Fibroblast of skin of right biceps (primary cell): ENCODE results near the gene RAB15.
A peak's percentile ranks its signal among the peaks of the same experiment; 100 is the strongest.

Source experiments
- DNase-seq: peaks from one replicate; pipeline ENCODE4 v3.0.0-alpha.2; 2013

RAB15 gene

DNA sequence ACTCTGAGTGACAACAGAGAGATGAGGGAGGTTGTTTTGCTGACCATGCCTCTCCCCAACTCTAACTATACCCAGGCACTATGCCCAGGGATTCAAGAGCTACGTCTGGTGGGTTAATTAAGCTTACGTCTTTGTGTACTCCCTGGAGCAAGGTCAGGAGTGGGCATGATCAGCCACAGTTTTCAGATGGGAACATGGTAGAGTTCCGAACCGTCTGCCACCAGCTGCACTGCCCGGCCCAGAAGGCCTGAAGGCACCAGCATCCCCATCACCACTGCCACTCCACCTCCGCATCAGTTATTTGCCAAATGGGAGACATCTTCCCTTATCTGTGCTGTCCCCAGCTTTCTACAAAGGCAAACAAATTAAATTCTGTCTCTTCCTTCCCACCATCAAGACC lies 18.5 kb downstream of the RAB15 start:
- no peak for DNase-seq

DNA sequence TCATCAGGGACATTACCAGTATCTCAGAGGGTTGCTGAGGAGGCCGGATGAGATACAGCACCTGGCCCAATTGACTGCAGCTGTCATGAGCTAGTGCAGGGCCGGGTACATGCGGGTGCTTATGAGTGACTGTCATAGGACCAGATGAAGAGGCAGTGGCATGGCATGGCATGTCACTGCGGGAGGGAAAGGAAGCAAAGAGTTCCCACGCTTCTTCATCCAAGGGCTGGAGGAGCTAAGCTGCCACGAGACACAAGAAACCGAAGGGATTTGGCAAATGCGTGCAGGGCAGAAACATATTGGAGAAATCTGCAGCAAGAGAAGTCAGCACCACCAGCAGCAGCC lies 18.9 kb downstream of the RAB15 start:
- DNase-seq = no peak

DNA sequence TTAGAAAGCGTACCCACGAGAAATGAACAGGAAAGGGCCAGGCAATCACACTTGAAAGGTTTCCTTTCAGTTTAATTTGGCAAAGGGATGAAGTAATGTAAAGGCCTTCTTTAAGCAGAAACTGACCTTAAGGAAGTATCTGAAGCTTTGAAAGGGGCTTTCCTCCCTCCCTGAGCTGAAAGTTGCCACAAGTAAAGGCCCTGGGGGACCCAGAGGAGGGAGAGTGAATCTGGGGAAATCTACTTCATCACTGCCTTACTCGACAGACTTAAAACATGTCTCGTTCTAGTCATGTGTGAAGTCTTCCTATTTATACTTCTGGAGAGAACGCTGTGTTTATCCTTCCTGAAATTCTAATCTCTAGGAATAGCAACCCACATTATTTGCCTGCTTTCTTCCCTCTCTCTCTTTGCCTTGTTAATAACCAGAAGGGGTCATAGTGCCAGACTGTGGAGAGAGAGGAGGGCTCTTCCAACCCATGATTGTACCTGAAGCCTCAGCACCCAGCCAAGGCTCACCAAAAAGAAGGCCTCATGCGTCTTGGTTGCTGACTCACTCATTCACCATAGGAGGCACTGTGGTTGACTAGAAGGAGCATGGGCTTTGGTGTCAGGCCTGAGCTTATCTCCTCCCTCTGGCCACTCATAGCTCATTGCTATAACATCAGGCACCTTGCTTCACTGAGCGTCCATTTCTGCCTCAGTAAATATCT lies 19.4 kb downstream of the RAB15 start:
- DNase-seq = no peak

DNA sequence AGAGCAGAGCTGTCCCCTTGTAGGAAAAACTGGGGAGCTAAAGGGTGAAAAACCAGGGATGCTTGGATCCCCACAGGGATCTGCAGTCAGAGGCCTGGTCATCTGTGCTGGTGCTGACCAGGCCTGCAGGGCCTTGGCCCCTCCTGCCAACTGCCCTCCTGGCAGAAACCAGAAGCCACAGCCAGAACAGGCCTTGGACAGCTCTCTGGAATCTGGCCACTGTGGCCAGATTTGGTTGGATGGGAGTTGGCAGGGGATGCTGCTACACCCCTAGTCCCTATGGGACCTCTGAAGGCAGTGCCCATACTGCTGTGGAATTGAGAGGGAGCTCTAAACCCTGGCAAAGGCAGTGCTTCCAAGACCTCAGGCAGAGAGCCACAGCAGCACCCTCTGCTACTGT lies 20.4 kb downstream of the RAB15 start:
- DNase-seq = no peak

DNA sequence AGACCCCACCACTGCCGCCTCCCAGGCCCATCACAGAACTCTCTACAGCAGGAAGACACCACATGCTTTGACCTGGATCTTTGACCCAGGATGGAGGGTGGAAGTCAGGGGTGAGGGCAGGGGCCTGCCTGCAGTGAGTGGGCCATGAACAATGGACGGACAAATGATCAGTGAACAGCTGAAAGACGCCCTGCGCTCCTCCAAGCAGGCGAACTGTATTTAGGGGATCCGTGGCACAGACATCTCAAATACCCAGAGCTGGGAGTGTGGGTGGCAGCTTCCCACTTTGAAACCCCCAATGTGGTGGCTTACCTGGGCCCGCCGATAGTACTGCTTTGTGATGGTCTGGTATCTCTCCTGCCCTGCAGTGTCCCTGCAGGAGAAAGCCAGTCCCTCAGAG lies 20.8 kb downstream of the RAB15 start:
- no peak for DNase-seq

DNA sequence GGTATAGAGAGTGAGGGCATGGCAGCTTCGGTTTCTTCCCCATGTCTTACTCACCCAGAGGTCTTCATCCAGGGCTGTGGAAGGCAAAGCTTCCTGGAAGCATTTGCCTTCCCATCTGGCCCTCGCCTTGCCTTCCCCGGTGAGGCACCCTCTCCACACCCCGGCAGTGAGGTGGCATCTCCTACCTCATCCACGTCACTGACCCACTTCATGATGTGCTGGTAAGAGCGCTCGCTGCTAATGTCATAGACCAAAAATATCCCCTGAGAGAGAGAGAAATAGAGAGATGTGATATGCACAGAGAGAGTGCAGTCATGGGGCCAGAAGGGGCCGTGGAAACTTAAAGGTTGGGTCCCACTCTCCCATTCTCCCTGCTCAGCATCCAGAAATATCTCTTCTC lies 21.2 kb downstream of the RAB15 start:
- no peak for DNase-seq

DNA sequence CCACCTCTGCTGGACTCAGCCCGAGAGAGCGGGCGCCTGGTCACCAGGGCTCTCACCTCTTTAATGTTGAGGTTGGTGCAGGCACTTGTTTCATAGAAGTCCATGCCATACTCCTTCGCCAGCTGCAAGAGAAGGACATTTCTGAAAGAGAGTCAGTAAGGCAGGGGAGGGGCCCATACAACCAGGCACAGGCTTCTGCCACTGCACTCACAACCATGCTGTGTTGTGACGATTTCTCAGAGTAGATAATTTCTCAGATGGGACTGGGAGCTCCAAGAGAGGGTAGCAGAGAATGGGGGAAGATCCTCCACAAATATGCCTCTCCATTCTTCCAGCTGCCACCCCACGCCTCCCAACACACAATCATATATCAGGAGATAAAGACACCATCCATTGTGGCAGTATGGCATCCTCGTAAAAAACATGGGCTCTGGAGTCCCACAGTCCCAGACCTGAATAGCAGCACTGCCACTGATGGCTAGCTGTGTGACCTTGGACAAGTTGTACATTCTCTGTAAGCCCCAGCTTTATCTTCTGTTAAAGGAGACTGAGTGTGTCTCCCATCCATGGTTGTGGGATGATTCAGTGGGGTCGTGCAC lies 23.4 kb downstream of the RAB15 start:
- no peak for DNase-seq

DNA sequence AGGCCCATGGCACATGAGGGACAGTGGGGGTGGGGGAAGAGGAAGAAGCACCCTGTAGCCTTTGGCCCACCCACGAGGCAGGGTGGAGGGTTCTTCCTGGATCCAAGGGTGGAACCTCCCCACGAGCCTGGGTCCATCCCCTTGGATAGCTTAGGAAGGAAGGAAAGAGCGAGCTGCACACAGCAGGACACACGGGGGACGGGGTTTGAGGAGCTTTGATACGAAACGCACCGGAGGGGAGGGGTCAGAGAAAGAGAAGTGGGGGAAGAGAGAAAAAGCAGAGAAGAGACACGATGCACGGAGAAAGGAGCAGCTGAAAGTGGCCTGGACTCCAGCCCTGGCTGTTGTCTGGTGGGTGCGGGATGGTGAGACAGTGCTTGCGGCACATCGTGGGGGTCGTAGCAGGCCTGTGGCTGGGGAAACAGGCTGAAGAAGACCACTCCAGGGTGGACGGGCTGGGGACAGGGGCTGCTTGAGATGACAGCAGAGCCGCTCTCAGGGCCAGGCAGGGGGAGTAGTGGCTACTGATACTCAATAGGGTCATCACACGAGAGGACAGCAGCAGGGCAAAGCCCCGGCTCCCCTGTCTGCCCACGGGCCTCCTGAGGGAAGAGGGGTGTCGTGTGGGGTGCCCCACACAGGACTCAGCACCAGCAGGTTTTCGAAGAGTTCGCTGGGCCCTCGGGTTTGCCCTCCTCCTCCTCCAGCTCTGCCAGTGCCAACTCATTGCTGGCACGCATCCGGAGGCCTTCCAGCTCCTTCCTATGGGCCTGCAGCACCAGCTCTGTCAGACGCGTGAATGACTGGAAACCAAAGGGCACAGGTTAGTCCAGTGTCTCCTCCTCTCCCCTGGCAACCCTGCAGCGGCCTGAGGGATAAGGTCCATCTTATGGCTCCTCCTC lies 24.2 kb downstream of the RAB15 start:
- no peak for DNase-seq

DNA sequence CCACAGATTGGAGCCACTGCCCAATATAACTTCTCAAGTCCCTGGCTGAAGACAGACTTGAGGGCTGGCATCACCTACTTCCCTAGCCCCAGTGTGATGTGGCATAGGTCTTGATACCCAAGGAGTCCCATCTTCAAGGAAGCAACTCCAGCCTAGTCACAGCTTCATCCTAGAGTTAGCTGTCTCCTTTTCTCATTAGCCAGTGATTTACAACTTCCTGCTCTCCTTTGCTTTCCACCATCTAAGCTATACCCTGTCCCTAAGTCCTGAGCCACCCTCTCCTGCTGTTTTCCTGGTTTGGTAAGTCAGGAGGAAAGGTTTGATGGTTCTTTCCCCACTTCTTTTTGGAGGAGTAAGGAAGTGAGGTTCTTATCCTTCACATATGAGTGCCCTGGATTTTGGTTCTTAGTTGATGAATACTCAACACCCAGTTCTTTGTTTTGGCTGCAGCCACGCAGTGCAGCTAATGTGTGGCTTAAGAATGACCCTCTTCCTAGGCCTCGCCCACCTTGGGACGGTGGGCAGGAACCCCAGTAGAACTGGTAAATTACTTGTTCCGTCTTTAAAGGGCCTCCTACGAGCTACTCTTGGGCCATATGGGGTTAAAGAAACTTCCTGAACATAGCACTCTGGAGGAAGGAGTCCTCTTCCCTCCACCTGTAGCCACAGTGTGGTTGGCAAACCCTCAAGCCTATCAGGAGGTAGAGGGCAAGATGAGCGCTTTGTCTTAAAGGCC lies 25.7 kb downstream of the RAB15 start:
- DNase-seq = peak; percentile 5

DNA sequence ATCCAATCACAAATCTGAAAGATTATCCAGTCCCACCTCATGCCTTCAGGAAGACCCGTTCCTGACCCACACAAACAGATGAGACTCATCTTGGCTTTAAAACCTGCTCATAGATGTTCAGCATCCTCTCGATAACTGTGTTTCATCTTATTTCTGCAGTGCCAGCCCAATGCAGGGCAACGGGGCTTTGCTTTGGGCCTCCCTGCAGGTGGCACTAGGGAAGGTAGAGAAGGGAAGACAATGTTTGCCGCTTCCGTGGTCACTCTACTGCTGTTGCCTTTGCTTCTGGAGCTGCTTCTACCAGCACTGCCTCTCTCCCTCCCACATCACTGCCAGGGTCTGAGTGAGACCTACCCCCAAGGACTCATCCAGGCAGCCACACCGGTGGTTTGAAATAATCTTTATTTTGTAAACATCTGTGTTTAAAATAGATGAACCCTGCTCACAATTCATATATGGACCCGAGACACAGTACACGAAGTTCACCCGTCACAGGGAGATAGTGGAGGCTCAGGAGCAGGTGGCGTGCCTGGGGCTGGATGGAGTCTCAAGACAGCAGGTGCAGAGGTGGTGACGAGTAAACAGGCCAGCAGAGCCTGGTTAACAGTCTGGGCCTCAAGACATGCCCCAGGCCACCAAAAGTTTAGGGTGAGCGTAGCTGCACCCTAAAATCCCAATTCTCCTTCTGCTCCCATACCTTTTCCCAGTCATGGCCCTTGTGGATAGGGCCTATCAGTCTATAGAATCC lies 26.5 kb downstream of the RAB15 start:
- DNase-seq = no peak

DNA sequence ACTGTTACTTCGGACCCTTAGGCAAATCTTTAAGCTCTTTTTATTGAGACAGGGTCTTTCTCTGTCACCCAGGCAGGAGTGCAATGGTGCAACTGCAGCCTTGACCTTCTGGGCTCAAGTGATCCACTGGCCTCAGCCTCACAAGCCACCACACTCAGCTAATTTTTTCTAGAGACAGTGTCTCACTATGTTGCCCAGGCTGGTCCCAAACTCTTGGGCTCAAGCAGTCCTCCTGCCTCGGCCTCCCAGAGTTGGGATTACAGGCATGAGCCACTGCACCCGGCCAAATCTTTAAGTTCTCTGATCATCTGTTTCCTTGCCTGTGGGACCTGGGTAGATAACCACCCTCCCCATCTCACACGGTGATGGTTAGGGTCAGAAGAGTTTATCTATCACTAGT lies 27.3 kb downstream of the RAB15 start:
- DNase-seq = no peak

DNA sequence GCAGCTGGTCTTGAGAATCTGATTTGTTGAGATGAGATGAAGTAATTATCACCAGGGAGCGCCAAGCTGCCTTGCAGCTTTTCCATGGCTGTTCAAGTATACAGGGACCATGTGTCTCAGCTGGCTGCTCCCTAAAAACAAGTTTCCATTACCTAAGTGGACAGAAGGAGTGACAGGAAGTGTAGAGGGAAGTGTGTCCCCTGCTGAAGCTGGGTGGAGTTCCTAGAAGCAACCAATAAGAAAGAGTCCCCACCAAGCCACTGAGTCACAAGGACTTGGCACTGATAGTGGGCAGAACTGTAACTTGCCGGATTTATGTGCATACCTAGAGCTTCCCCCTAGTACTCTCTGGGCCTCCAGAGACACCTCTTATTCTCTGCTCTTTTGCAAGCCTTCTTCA lies 28.1 kb downstream of the RAB15 start:
- no peak for DNase-seq

DNA sequence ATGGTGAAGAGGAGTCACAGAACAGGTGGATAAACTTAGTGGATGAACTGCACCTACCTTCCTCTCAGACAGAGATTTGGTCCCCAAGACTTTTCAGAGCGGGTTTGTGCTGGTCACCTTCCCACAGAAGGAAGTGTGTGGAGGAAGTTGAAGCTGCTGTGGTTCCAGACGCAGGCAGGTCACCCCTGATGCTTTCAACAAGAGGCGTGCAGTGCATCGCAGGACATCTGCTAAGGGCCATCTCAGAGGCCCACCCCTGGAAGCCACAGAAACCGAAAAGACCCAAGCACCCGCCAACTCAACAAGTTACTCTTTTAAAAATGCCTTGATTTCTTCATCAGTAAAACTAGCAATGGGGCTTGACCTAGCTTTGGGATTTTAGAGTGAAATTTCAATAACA lies 28.6 kb downstream of the RAB15 start:
- no peak for DNase-seq

DNA sequence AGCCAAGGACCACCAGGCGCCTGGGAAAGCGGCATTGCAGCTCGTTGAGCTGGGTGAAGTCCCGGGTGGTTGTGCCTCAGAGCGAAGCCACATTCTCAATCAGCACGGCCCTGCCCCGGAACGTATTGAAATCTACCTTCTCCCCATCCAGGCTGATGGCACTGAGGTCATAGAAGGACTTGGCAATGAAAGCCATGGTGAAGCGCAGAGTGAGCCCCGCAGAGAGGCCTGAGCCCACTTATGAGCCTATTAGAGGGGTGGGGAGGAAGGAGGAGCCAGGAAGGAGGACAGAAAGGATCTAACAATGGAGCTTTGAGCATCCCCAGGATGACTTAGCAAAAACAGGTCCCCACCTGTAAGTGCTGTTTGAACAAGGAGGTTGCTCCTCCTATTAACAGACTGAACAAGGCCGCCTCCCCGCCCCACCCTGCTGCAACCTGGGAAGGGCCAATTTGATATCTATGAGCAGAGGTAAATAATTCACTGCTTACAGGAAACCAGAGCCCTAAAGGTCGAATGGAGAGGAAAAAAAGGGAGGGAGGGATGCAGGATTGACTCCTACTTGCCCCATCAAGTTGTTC lies 29.5 kb downstream of the RAB15 start, which contains the start of gene GPX2:
Gene GPX2, minus strand, starts transcription at position 215 of the 581 bp plus-strand sequence. Its CDS starts 19 bp downstream, at position 196.
- no peak for DNase-seq

DNA sequence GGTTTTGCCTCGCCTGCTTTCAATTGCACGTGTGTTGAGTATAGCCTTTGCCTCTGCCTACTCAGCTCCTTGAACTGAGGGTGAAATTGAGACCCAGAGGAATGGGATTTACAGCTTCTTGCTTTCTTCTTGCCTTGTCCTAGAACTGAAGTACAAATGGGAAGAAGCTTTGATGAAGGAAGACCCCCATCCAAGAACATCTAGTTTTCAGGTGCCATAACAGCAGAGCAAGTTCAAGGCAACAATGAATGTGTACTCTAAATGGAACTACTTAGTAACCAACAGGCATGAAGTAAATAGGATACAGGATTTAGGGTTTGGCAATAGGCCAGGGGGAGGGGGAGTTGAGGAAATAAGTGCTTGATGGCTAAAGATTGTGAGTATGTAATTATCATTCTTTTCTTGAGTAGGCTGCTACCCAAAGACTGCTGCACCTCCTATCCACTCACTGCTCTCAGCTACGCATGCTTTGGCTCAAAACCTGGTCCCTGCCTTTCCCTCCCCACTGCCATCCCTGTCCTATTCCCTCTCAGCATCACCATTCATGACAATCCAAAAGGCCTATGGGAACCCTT lies 31.7 kb downstream of the RAB15 start:
- DNase-seq = no peak

DNA sequence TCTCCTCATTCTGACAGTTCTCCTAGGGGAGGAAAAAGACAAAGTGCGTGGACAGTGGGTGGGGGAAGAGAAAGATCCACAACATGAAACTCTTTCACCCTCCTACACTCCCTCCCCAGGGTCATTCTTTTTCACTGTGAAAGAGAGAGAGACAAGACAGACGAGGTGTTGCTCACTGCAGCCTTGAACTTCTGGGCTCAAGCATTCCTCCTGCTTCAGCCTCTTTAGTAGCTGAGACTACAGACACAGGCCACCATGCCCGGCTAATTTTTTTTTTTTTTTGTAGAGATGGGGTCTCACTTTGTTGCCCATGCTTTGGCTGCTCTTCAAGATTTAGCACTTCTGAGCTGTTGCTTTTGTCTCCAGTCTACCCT lies 32.3 kb downstream of the RAB15 start:
- DNase-seq = no peak

DNA sequence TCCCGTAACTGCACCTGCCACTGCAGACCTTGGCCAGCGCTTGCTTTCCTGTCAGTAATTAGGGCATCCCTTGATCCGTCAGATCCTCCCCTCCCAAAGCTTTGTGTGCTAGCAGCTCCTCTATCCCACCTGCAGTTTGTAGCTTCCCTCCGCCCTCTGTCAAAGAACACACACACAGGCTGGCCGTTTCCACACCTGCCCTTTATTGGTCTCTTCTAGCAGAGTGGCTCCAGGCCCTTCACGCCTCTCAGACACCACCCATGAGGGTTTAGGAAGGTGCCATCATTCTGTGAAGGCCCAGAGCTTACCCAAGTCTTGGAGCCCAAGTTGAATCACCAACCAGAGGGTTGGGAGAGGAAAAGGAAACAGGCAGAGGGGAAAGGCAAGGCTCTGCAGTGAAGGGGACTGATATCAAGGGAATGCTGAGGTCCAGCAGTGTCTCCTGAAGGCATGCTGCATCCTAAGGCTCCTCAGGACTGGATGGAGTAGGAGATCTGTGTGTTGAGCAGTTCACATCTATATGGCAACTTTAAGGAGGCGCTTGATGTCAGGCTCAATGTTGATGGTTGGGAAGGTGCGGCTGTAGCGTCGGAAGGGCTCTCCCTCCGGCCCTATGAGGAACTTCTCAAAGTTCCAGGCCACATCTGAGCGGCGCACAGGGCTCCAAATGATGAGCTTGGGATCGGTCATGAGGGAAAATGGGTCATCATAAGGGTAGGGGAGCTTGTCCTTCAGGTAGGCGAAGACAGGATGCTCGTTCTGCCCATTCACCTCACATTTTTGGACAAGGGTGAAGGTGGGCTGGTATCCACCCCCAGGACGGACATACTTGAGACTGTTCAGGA lies 32.9 kb downstream of the RAB15 start:
- DNase-seq = no peak

DNA sequence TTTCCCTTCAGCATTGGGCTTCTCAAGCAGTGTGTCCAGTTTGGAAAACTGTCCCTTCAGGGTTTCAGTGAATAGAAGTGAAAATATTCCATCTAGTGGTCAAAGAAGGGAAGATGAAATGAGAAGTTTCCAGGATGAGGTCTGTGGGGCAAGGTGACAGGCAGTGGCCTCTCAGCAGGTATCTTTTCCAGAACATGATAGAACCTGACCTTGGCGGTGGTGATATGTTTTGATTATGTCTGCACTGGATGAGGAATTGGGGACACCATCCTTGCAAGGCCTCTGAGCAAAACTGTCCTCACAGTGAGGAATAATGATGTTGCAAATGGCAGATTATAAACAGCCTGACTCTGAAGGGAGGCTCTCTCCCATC lies 34.3 kb downstream of the RAB15 start:
- no peak for DNase-seq

DNA sequence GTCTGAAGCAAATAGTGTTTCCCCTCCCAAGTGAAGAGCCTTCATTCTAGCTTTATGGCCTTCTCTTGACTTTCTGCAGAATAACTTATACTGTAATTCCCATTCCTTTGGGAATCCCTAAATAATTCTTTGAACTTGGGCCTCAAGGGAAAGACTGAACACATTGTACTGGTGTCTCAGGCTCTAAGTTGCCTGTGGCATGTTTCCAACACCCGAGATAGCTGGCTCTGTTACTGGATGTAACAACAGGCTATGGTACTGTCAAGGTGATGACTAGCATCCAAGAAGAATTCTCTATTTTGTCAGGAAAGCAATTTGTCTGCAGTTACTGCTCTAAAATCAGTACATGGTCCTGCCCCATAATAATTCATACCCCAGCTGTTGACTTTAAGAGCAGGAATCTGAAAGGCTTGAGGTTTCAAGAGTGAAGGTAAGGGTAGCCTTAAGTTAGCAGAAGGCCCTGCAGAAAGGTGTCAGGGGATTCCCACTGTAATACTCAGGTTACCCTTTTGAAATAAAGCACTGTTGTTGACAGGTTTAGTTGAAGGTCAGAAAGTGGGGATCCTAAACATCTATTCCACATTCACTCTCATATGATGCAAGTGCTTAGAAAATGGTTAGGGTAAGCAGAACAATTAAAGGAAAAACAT lies 34.8 kb downstream of the RAB15 start:
- DNase-seq = no peak

DNA sequence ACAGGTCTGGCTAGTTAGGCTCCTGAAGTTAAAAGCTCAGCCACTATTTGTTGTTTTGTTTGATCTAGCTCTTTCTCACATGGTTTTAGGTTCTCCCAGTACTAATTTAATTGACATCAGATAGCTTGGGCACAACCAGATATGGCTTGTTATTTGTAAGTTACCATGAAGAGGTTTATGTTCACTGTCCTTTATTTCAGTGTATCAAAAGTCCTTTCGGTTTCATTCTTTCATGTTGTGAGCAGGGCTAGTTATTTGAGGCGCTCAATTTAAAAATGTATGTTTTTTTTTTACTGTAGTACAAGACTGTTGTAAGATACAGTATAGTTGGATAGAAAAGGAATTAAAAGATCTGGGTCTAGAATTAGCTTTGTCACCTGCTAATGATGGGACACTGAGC lies 36.6 kb downstream of the RAB15 start:
- DNase-seq = no peak
